Heart left ventricle (tissue), 13 donors: ENCODE data around the gene ST7.
"Not testable (repeated sequence)": the region's sequence is repeated elsewhere in the genome, so short reads cannot be mapped to it uniquely, and the experiment has no call there.

ENCODE experiments used
- CTCF ChIP-seq, 12 donors: fragments of 200-600 bp; sonication (generic) in 4 of 12; IDR thresholded peaks; one replicate each; pipeline versions ENCODE4 v1.5.0 to v1.8.0; 2018 to 2022; ENCODE audit warnings: antibody characterized with exemption in 12 of 12, mild to moderate bottlenecking in 5 of 12
- POLR2A ChIP-seq, 2 donors: fragments of 450-650 bp; IDR thresholded peaks; one replicate each; pipeline ENCODE4 v1.6.1; 2017; ENCODE audit warnings: antibody characterized with exemption in 2 of 2, mild to moderate bottlenecking in 2 of 2, moderate library complexity in 2 of 2
- donor health status: ischemic (EF 13 %, LVEDD 7.1; RV severe dilation, severe dysfunction).
- donor health status: DM: no; HTN: yes; CAD: no.
- donor health status: DM: no; HTN: no; CAD: no.
- donor health status: ischemic (EF 25% LVEDD 6.9; RV normal size, moderate dysfunction).
- donor health status: ischemic (EF 25% LVEDD 5.7; RV mildly dilated, moderate dysfunction).
- donor health status: ischemic (EF 35%, LVEDD 5.7; RV mildly dilated, moderate dysfunction).
- donor health status: nonischemic (EF 11% LVEDD 7.7; RV severe dilation, severe dysfunction).
- donor health status: DM: yes; HTN: yes; CAD: no.
- donor health status: PGD.
- donor health status: ischemic (EF 29% LVEDD 5.4; RV normal size, mild dysfunction).
- donor health status: nonischemic (EF 23%, LVEDD 6.1; RV moderate dilation, normal function).

DNA sequence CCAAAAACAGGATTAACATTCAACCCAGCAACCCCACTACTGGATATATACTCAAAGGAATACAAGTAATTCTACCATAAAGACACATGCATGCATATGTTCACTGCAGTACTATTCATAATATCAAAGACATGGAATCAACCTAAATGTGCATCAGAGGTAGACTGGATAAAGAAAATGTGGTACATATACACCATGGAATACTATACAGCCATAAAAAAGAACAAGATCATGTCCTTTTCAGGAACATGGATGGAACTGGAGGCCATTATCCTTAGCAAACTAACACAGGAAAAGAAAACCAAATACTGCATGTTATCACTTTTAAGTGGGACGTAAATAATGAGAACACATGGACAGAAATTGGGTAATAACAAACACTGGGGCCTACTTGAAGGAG is 77.5 kb downstream of the ST7 start:
- not testable (repeated sequence) for TF ChIP-seq POLR2A, CTCF (IDR thresholded peaks at IDR 0.05)
